ENCODE data around the gene TRNT1.

TRNT1 gene

GRCh38 chr3:3178498-3179328 lies 52.0 kb downstream of the TRNT1 start:
- no peak for DNase-seq (ENCODE audit: low read depth)

DNA sequence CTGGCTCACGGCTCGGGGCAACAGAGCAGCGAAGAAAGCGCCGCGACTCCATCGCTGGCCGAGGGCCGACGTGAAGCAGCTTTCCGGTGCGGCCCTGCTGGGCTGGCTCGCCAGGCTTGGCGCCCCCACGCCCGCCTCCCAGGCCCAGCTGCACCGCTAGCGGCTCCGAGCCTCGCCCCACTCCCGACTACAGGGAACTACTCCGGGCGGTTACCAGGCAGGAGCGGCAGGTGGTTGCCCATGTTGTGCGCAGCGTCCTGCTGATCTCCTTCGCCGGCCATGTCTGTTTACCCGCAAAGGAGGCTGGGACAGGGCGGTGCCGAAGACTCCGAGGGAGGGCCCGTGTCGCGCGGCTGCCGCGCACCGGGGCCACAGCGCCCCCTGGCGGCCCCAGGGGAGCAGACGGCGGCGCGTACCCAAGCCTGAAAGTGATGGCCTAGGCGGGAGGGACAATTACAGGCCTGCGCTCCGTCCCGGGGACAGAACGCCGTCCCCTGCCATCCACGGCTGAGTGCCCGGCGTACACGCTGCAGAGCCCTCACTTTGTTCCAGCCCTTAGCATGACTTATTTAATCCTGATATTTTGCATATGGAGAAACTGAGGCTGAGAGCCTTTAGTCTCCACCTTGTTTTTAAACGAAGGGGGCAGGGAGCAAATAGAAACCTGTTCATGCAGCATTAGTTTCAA lies 52.8 kb downstream of the TRNT1 start, which contains the start of gene CRBN:
Gene CRBN (minus strand): TSS at position 285 of the 688 bp plus-strand sequence. CDS start 4 bp downstream, at position 281.
- peak; percentile 81 for DNase-seq (ENCODE audit: low read depth)

DNA sequence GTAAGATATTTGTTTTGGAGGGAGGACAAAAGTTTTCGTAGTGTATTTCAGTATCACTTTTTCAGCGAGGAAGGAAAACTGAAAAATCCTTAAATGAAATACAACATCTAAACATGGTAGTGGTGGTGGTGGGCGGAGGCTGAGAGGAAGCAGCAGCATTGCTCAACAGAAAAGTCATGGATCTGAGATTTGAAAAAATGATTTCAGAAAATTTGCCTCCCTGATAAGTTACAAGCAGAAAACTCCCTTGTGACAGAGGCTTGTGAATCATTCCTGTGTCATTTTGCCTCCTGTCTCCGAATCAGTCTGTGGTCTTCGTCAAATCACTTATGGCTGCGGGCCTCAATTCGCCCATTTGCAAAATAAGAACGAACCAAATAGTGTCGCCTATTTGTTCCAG lies 53.7 kb downstream of the TRNT1 start:
- DNase-seq (ENCODE audit: low read depth): no peak

DNA sequence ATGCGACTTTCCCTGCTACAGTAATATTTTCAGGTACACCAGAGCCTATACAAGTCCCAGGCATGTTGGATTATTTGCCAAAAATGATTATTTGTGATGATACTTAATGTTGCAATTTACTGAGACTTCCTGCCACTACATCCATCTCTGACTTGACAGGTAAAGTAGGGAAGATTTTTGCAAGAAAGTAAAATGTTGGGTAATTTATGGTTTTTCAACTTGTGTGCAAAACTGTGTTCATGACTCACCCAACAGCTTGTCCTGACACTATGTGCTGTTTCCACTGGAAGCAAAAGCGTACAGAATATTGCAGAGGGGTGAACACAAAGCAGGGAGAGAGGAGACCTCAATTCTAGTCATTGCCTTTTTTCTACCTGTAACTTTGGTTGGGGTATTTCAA lies 58.1 kb downstream of the TRNT1 start:
- DNase-seq (ENCODE audit: low read depth): no peak

DNA sequence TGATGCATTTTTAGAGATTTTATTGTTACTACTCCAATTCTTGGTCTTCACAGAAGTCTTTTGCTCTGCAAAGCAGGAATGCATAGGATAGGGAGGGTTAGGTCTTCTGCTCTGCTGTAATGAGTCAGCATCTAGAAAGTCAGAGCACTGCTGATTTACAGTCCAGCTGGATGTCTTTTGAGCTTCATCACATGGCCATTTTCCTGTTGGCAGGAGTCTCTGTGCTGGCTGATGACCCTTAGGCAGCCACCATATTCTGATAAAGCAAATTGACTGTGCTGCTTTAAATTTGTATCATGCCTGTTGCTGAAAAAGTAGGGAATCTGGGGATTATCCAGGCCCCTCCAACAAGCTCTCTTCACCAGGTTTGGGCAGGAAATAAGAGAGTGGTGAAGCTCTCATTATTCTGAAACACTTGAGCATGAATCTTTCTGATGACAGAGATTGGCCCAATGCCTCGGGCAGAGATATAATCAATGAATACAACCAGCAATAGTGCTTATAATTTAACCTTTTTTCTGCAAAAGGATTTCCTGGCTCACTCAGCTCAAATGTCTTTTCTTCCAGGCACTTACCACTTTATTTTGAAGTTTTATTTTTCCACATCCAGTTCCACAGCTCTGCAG lies 62.5 kb downstream of the TRNT1 start:
- no peak for DNase-seq (ENCODE audit: low read depth)

DNA sequence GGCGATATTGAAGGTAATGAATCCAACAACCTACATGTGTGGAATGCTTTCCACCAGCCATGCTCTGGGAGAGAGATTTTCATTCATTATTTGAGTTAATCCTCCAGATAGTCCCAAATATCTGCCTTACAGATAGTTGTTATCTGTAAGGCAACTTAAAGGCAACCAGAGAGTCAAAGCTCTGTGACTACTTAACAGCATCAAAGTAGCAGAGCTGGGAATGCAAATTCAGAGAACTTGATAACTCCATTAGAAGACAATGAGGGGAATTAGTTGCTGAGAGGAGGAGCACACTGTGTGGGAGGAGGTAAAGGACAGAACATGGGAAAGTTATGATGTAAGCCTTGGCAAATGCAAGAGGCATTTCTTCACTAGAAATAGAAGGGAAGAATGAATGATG lies 63.2 kb downstream of the TRNT1 start:
- DNase-seq (ENCODE audit: low read depth): no peak

DNA sequence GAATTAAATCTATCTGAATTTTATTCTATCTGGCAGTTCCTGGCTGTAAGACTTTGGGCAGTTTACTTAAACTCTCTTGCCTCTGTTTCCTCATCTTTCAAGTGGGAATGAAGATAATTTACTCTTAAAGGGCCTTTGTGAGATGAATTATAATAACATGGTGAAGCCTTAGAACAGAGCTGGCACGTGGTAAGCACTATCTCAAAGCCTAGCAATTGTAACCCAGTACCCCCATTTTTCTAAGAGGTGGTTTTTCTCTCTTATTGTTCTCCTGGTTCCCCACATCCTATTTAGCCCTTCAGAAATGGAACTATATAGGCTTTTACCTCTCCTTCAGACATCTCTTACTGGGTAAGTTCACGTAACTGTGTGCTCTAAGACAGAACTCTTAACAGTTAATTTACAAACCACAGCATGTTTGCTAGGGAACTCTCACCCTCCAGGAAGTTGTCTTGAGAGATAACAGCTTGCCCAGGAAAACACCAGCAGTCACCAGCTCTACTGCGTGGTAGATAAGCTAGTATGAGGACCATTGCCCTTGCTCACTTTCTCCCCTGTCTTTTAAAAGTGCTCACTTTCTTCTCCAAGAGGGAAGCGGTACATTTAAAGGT lies 65.0 kb downstream of the TRNT1 start:
- no peak for DNase-seq (ENCODE audit: low read depth)

DNA sequence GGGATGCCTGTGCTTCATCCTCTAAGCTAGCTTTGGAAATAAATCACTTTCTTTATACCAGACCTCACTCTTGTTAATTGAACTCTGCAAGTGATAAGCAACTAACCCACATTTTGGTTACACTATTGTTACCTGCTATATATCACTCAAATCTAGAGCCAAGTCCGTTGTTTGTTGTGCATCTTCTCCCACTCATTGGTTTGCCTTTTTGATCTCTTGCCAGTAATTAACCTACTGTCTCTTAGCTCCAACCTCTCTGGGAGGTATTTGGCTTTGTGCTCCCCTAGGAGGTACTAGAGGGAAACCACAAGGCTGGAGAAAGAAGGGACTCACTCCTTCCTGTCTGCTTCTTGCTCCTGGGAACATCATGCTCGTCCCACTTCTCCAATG lies 65.5 kb downstream of the TRNT1 start:
- no peak for DNase-seq (ENCODE audit: low read depth)

DNA sequence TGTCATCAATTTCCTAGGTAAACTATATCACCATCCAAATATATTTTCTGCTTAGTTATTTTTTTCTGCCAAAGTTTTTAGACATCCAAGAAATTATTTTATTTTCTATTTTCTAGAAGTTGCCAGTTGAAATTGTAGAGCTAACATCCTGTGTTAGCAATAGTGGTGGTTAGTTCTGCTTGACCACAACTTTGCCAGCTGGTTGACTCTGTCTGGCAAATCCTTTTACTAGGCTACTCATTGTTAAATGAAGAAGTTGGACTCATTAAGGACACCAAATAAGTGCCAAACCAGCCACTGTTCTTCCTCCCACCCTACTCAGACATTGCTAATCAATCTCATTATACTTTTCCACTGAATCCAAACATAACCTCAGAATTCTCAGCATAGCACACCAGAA lies 68.1 kb downstream of the TRNT1 start:
- no peak for DNase-seq (ENCODE audit: low read depth)

- DNase-seq (ENCODE audit: low read depth): no peak
Measured at GRCh38 chr3:3196148-3196861, 69.6 kb downstream of the TRNT1 start.

Data from T-helper 22 cell (primary cell).